ENCODE measurements around the gene ARHGEF26.

DNA sequence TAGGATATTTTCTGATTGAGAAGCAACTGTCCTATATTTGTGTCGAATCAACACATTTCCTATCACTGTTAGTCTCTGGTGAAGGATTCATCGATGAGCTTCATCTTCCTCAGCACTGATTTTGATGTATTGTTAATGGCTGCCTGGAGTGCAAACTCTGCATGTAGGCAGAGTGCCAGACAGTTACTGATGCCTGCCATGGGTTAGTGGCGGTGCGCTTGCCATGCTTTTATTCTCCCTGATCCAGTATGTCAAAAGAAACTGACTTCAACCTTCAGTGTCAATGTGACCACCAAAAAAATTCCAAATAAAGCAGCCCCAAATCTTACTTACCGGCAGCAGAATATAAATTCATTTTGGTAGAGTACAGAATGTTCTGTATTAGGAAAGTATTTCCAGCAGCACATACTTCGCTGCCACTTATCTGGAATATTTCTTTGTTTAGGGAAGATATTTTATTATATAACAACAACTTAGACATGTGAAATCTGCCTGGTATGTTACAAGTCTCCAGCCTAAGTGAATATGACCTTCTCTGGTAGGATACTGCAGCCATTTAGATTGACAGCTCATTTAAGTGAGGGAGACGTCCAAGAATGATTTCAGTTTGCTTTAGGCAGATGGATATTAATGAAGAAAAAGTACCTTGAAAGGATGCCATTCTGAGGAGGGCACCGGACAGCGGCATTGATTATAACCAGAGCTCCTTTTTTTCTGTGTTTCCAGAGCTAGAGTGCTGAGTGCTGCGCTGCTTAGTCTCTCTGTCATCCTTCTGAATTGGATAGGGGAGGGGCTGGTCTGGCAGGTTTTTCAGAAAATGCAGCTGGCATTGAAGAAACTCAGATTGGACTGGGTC is 59.9 kb downstream of the ARHGEF26 start:
- TF ChIP-seq POLR2AphosphoS5 (IDR thresholded peaks at IDR 0.05) (peak; percentile 42 to 86), POLR2A (IDR thresholded peaks at IDR 0.05; ENCODE audit: low read depth) (no peak)
